HL-60 (cell line): ENCODE data around the gene RAMACL.

ENCODE experiments used
- DNase-seq, 2 experiments: peaks; one replicate each; pipeline ENCODE4 v3.0.0-alpha.2; 2010 to 2020; ENCODE audit warnings: low read depth in 1 of 2, low spot score in 1 of 2
- H3K27ac ChIP-seq: fragments of 250-450 bp; sonication (Bioruptor Pico); replicated peaks from 2 replicates; pipeline ENCODE4 v1.5.1; 2020; ENCODE audit warnings: mild to moderate bottlenecking, moderate library complexity
- H3K27me3 ChIP-seq: fragments of 250-450 bp; sonication (Bioruptor Pico); 2 replicates; pipeline ENCODE4 v1.5.1; 2021; ENCODE audit warnings: mild to moderate bottlenecking, moderate library complexity; ENCODE audit not compliant: insufficient read depth, poor library complexity, severe bottlenecking
- H3K4me3 ChIP-seq: replicated peaks from 2 replicates; pipeline ENCODE4 v1.5.1; 2011; ENCODE audit warnings: mild to moderate bottlenecking, control low read depth, low read length; ENCODE audit not compliant: insufficient read depth
- GABPA ChIP-seq: IDR thresholded peaks from 2 replicates; pipeline ENCODE4 v1.6.1; 2012; ENCODE audit warnings: low read depth
- POLR2AphosphoS5 ChIP-seq: IDR thresholded peaks from 2 replicates; pipeline ENCODE4 v1.6.1; 2012; ENCODE audit warnings: low read depth
- SPI1 ChIP-seq: IDR thresholded peaks from 2 replicates; pipeline ENCODE4 v1.6.1; 2012; ENCODE audit warnings: low read depth, mild to moderate bottlenecking, borderline replicate concordance
- TF ChIP-seq, protein P1 (sequence below): IDR thresholded peaks from 2 replicates; pipeline ENCODE4 v1.6.1; 2012; ENCODE audit warnings: low read depth; ENCODE audit not compliant: insufficient replicate concordance
- TF ChIP-seq, protein P2 (sequence below): IDR thresholded peaks from one replicate; pipeline ENCODE4 v1.5.1; 2011; ENCODE audit warnings: low read length, control low read depth, inconsistent platforms; ENCODE audit not compliant: insufficient read depth

RAMACL gene

GRCh38 chr6:166611631-166612030 is 25.2 kb upstream of the RAMACL start:
- no peak for DNase-seq
- no peaks in the 10 kb centered on the region for H3K27me3 ChIP-seq
- H3K4me3 ChIP-seq: no peak overlapping the region
- H3K27ac ChIP-seq: no peak overlapping the region
- TF ChIP-seq, protein P1, sequence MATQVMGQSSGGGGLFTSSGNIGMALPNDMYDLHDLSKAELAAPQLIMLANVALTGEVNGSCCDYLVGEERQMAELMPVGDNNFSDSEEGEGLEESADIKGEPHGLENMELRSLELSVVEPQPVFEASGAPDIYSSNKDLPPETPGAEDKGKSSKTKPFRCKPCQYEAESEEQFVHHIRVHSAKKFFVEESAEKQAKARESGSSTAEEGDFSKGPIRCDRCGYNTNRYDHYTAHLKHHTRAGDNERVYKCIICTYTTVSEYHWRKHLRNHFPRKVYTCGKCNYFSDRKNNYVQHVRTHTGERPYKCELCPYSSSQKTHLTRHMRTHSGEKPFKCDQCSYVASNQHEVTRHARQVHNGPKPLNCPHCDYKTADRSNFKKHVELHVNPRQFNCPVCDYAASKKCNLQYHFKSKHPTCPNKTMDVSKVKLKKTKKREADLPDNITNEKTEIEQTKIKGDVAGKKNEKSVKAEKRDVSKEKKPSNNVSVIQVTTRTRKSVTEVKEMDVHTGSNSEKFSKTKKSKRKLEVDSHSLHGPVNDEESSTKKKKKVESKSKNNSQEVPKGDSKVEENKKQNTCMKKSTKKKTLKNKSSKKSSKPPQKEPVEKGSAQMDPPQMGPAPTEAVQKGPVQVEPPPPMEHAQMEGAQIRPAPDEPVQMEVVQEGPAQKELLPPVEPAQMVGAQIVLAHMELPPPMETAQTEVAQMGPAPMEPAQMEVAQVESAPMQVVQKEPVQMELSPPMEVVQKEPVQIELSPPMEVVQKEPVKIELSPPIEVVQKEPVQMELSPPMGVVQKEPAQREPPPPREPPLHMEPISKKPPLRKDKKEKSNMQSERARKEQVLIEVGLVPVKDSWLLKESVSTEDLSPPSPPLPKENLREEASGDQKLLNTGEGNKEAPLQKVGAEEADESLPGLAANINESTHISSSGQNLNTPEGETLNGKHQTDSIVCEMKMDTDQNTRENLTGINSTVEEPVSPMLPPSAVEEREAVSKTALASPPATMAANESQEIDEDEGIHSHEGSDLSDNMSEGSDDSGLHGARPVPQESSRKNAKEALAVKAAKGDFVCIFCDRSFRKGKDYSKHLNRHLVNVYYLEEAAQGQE: no peak
- no peak for TF ChIP-seq POLR2AphosphoS5
- TF ChIP-seq, protein P2, sequence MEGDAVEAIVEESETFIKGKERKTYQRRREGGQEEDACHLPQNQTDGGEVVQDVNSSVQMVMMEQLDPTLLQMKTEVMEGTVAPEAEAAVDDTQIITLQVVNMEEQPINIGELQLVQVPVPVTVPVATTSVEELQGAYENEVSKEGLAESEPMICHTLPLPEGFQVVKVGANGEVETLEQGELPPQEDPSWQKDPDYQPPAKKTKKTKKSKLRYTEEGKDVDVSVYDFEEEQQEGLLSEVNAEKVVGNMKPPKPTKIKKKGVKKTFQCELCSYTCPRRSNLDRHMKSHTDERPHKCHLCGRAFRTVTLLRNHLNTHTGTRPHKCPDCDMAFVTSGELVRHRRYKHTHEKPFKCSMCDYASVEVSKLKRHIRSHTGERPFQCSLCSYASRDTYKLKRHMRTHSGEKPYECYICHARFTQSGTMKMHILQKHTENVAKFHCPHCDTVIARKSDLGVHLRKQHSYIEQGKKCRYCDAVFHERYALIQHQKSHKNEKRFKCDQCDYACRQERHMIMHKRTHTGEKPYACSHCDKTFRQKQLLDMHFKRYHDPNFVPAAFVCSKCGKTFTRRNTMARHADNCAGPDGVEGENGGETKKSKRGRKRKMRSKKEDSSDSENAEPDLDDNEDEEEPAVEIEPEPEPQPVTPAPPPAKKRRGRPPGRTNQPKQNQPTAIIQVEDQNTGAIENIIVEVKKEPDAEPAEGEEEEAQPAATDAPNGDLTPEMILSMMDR: no peak
- TF ChIP-seq GABPA: no peak
- TF ChIP-seq SPI1: no peak

- H3K27me3 ChIP-seq: no peaks in the 10 kb centered on the region
- no peak for DNase-seq
- TF ChIP-seq POLR2AphosphoS5: no peak
- TF ChIP-seq SPI1: no peak
- TF ChIP-seq GABPA: no peak
- TF ChIP-seq, protein P2: no peak
- TF ChIP-seq, protein P1: no peak
- no peak overlapping the region for H3K27ac ChIP-seq
- H3K4me3 ChIP-seq: no peak overlapping the region
These were observed 23.6 kb upstream of the RAMACL start for GRCh38 chr6:166610069-166610468.

GRCh38 chr6:166608774-166609173 is 22.3 kb upstream of the RAMACL start:
- no peak overlapping the region for H3K27ac ChIP-seq
- no peaks in the 10 kb centered on the region for H3K27me3 ChIP-seq
- no peak overlapping the region for H3K4me3 ChIP-seq
- no peak for TF ChIP-seq POLR2AphosphoS5
- TF ChIP-seq, protein P2: no peak
- no peak for TF ChIP-seq SPI1
- TF ChIP-seq, protein P1: no peak
- TF ChIP-seq GABPA: no peak
- no peak for DNase-seq
